Ishikawa (cell line): ENCODE measurements around the gene ADGRG1.

ENCODE experiments used
- CEBPB ChIP-seq: IDR thresholded peaks from 2 replicates; pipeline ENCODE4 v1.6.1; 2012
- CREB1 ChIP-seq: IDR thresholded peaks from 2 replicates; pipeline ENCODE4 v1.6.1; 2012; ENCODE audit warnings: low read depth
- EGR1 ChIP-seq: IDR thresholded peaks from 2 replicates; pipeline ENCODE4 v1.6.1; 2012
- EP300 ChIP-seq: IDR thresholded peaks from 2 replicates; pipeline ENCODE4 v1.6.1; 2012; ENCODE audit warnings: borderline replicate concordance
- FOXM1 ChIP-seq: IDR thresholded peaks from 2 replicates; pipeline ENCODE4 v1.6.1; 2012; ENCODE audit warnings: low read depth, borderline replicate concordance
- MAX ChIP-seq: IDR thresholded peaks from 2 replicates; pipeline ENCODE4 v1.6.1; 2012
- NFIC ChIP-seq: IDR thresholded peaks from 2 replicates; pipeline ENCODE4 v1.6.1; 2012
- RAD21 ChIP-seq: IDR thresholded peaks from 2 replicates; pipeline ENCODE4 v1.6.1; 2012; ENCODE audit warnings: low read depth
- REST ChIP-seq: IDR thresholded peaks from 2 replicates; pipeline ENCODE4 v1.6.1; 2012; ENCODE audit warnings: low read depth, mild to moderate bottlenecking
- TAF1 ChIP-seq: IDR thresholded peaks from 2 replicates; pipeline ENCODE4 v1.6.1; 2012; ENCODE audit warnings: low read depth, mild to moderate bottlenecking
- TCF12 ChIP-seq: IDR thresholded peaks from 2 replicates; pipeline ENCODE4 v1.6.1; 2012; ENCODE audit warnings: low read depth
- TEAD4 ChIP-seq: IDR thresholded peaks from 2 replicates; pipeline ENCODE4 v1.6.1; 2012
- USF1 ChIP-seq: IDR thresholded peaks from 2 replicates; pipeline ENCODE4 v1.6.1; 2012
- YY1 ChIP-seq: IDR thresholded peaks from 2 replicates; pipeline ENCODE4 v1.6.1; 2012; ENCODE audit warnings: low read depth
- ZBTB7A ChIP-seq: IDR thresholded peaks from 2 replicates; pipeline ENCODE4 v1.6.1; 2012; ENCODE audit warnings: low read depth

The ADGRG1 gene

GRCh38 chr16:57613514-57613913 lies 14.9 kb upstream of the ADGRG1 start:
- TF ChIP-seq NFIC (no peak), TCF12 (no peak), FOXM1 (no peak), REST (no peak), YY1 (no peak), RAD21 (no peak), USF1 (no peak), TEAD4 (no peak), TAF1 (no peak), EP300 (no peak), CREB1 (no peak), CEBPB (no peak), EGR1 (no peak), ZBTB7A (no peak), MAX (no peak)

GRCh38 chr16:57614536-57614935 lies 13.9 kb upstream of the ADGRG1 start:
- no peak for TF ChIP-seq ZBTB7A
- no peak for TF ChIP-seq CEBPB
- no peak for TF ChIP-seq CREB1
- no peak for TF ChIP-seq USF1
- TF ChIP-seq REST = no peak
- no peak for TF ChIP-seq TAF1
- no peak for TF ChIP-seq TCF12
- TF ChIP-seq YY1 = no peak
- no peak for TF ChIP-seq EP300

- TF ChIP-seq TAF1 = no peak
- TF ChIP-seq ZBTB7A = no peak
- TF ChIP-seq FOXM1 = no peak
- no peak for TF ChIP-seq USF1
- TF ChIP-seq REST = no peak
- TF ChIP-seq EP300 = no peak
- no peak for TF ChIP-seq EGR1
- TF ChIP-seq MAX = no peak
- TF ChIP-seq TEAD4 = no peak
- TF ChIP-seq YY1 = no peak
These were observed 13.5 kb upstream of the ADGRG1 start for GRCh38 chr16:57614944-57615343.

- no peak for TF ChIP-seq CREB1
- no peak for TF ChIP-seq MAX
- no peak for TF ChIP-seq FOXM1
- TF ChIP-seq TCF12 = no peak
- TF ChIP-seq USF1 = no peak
- TF ChIP-seq NFIC = no peak
- no peak for TF ChIP-seq TEAD4
- no peak for TF ChIP-seq REST
- TF ChIP-seq EGR1 = no peak
- no peak for TF ChIP-seq ZBTB7A
- no peak for TF ChIP-seq EP300
- TF ChIP-seq TAF1 = no peak
- no peak for TF ChIP-seq YY1
These were observed 12.6 kb upstream of the ADGRG1 start for GRCh38 chr16:57615813-57616212.
